HG02678 (cell line): Measurements from ENCODE around the gene ZBTB20.

ENCODE experiments used
- ATAC-seq: cut with Tn5 transposase; IDR thresholded peaks from one replicate; pipeline ENCODE4 v1.9.1; 2021; ENCODE audit warnings: mild to moderate bottlenecking, moderate library complexity; ENCODE audit not compliant: unreplicated experiment

ZBTB20 gene

DNA sequence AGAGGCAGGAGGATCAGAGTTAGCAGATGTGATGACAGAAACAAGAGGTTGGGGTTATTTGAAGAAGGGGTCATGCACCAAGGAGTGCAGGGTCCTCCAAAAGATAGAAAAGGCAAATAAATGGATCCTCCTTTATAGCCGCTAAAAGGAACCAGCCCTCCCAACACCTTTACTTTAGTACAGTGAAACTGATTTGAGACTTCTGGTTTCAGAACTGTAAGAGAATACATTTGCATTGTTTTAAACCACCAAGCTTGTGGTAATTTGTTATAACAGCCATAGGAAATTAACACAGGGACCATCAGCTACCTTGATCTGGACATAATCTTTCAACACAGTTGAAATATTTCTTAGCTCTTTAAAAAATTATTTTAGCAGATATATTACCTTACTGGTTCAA lies 686.6 kb downstream of the ZBTB20 start:
- peak; percentile 51 for ATAC-seq

DNA sequence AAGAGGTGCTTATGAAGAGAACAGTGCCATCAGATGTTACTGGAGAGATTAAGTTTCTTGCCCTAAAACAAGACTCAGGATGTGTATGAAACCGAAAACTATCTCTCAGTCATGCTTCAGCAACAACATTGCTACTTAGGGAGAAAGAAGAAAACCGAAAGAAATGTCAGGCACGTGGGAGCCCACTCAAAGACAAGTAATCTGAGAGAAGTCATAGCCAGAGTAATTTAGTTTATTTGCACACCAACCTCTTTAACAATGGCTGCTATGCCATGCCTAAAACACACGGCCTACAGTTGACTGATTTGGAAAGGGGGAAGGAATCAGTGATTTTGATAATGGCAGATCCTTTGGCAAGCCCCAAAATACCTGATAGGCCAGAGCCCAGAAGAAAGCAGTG lies 690.3 kb downstream of the ZBTB20 start:
- peak; percentile 89 for ATAC-seq

DNA sequence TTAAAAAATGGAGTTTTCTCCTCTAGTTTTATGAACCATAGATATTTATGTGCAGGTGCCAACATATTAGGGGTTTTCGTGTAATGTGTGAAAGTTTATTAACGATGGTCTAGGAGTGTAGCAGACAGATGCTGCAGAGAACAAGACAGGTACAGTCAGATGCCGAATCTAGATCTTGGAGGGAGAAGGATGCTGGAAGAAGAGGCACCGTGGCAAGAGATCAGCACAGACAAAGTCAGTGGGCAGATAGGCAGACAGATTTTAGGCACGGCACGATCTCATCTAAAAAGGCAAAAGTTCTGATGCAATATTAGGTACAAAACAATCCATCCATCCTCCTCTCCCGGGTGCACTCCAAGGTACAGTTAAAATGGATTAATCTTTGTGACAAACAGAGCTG lies 691.7 kb downstream of the ZBTB20 start:
- no peak for ATAC-seq

DNA sequence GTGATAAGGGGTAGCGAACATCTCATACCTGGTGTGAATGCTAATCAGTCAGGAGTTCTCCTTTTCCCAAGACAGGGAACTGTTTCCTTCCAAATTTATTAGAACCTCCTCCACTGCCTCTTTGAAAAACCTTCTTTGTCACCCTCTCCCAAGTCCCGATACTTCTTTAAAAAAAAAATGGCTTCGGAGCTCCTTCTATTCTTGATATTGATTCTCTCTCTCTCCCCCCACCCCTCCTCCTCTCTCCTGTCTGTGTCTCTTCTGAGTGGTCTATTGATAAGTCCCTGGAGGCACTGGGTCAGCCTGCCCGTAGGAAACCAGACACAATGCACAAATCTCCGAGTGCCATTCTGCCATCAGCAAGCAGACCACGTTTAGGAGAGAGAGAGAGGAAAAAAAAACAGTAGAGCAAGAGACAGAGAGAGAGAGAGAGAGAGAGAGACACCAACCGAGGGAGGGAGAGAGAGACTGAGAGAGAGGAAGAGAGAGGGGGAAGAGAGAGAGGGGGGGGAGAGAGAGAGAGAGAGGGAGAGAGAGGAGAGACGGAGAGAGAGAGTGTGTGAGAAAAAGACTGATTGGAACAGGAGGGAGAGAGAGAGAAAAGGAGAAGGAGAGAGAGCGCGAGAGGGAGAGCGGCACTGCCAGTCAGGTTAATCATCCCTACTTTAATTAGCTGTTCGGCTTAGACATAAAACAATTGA lies 692.4 kb downstream of the ZBTB20 start:
- no peak for ATAC-seq

DNA sequence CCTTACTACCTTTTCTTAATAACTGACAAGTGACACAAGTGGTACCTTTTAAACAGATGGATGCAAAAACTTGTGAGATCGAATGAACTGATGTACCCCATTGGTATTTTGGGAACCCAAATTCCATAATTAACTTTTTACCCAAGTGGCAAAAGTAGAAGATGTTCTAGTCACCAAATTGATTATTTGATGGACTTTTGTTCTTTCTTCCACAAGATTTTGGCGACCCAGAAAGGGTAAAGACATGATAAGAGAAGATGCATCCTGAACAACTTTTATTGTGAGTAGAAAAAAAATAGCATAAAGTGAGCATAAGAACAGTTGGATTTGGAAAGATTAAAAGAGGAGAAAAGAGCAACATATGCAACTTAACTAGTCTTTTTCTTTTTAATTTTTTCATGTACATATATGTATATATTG lies 693.7 kb downstream of the ZBTB20 start:
- ATAC-seq = no peak

GRCh38 chr3:114452937-114453336 lies 694.2 kb downstream of the ZBTB20 start:
- no peak for ATAC-seq

GRCh38 chr3:114452256-114452655 lies 694.8 kb downstream of the ZBTB20 start:
- ATAC-seq = no peak

DNA sequence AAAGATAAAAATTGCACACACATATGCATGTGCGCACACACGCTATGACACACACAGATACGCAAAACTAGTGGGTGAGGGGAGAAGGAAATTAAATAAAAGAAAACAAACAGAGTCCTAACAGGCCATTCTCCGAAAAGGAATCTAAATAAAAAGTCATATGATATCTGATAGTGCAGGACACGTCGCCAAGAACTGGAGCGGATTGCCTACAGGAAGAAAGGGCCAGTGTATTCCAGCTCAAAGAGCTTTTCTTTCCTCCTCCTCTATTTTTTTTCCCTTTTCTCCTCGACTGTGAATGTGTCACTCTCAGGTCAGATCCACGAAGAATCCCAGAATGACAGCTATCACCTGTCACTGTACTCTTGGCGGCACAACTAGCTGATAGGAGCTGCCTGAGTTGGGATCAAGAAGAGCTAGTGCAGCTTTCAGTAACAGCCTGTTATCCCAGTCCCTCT lies 695.5 kb downstream of the ZBTB20 start:
- ATAC-seq = no peak

GRCh38 chr3:114451051-114451451 lies 696.0 kb downstream of the ZBTB20 start:
- no peak for ATAC-seq

DNA sequence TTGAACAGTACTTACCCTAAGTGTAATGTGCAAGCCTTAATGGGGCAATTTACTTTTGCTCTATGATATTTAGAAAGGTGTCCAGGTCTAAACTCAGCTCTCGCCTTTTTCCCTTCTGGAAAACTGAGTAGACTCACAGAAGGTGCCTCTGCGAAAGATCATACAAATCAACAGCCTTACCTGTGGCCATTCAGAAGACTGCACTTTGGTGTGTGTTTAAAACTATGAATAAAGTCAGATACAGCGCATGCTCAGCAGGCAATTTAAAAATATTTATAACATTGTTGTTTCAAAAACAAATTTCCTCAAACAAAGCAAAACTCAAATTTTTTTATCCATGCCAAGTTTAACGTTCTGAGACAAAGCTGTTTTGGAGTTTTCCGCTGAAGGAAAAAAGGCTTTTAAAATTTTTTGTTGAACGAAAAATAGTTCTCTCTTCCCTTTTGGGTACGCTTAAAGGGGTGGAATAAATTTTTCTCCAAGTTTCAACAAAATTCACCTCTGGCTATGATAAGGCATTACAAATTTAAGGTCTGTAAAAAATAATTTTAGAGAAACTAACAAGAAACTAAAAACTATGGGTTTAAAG lies 697.0 kb downstream of the ZBTB20 start:
- no peak for ATAC-seq

- no peak for ATAC-seq
Measured at GRCh38 chr3:114449271-114450007, 697.6 kb downstream of the ZBTB20 start.

- no peak for ATAC-seq
Measured at GRCh38 chr3:114447950-114448479, 699.1 kb downstream of the ZBTB20 start.

DNA sequence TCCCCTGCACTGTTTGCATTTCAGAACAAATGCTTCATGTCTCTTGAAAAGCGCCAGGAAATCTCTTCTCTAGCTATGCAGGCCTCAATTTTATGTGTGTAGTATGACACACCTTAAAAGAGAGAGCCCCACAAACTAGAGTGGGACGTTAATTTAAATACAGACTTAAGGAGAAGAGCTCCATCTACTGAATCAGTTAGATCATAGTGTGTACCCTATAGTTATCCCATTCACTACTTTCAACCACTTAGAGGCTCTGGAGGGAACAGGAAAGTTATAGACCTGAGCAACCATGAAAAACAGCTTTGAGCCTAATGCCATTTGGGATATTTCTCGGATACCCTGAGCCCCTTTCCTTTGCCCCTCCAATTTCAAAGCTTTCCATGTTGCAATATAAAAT lies 699.5 kb downstream of the ZBTB20 start:
- ATAC-seq = no peak

GRCh38 chr3:114446600-114446999 lies 700.5 kb downstream of the ZBTB20 start:
- ATAC-seq = no peak

DNA sequence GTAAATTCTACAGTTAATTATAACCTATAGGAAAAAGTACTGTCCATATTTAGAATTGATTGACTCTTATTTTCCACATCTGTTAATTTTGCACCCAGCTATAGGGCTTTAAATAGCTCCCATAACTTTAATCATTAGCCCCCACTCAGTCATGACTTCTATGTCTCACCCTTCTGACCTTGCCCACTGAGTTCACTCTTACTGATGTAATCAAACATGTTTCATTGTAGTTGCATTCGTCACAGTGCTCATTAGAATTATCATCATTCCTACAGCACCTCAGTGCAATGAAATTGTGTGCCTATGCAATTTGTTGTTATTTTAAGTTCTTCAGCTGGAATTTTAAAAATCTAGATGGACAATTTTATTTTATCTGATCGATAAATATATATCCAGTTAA lies 701.9 kb downstream of the ZBTB20 start:
- no peak for ATAC-seq

DNA sequence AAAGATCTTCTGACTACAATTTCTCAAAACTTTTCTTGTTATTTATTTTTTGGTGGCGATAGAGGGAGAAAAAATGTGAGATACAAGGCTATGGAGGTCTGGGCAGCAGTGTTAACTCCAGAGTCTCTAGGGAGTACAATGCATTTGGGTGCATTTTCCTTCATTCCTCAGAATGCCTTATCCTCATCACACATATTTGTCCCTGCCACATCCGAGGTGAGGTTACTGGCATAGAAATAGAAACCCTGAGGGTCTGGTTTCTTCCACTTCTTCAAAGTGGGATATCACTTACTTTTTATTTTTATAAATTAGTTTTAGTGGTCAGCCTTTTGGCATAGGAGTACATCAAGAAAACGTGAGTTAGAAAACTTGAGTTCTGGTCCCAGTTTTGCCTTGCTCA lies 702.9 kb downstream of the ZBTB20 start:
- ATAC-seq = no peak

DNA sequence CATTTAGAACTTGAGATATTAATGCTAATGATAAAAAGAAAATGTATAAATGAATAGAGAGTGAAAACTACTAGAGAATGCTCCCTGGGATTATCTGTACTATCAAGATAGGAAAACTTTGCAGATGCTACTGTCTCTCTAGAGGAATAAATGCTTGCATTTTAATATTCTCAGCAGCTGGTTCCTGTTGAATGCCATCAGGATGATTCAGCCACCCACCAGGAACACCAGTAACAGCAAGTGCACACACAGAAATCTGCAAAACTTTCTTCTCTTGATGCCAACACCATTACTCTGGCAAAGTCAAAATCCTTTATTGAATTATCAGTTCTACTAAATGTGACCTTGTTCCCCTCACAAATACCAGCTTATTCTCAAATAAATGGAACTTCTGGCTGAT lies 704.8 kb downstream of the ZBTB20 start:
- ATAC-seq = no peak

DNA sequence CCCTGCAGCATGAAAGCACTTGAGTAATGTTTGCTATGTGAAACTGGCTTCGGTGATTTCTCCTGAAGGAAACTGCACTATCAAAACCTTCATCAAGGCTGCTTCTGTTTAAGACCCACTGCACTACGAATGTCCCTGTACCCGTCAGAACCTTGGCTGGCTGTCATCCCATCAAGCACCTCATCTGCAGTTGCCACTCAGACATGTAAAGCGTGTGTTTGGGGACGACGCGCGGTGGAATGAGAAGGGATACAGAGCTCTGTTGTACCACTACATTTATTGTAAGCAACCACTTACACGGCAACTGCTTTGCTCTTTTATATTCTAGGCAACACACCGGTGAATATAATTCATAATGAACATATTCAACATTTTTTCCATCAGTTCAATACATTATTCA lies 705.7 kb downstream of the ZBTB20 start:
- no peak for ATAC-seq

DNA sequence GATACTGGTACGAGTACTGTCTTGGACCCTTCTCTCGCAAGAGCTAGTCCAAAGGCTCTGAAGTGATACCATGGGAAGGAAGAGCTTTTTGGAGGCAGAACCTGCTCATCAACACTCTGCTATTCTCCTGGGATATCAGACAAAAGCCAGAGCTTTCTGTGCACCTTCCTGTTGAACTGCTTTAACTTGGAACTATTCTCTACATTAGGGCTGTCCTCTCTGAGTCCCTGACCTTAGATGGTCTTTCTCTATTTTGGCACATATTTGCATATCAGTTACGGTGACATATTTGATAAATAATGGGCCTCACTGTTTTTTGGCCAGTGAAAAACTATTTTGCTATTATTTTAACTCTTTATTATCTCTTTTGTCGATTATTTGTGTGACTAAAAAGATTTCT lies 706.4 kb downstream of the ZBTB20 start:
- ATAC-seq = no peak

- ATAC-seq = no peak
Measured at GRCh38 chr3:114439284-114439683, 707.8 kb downstream of the ZBTB20 start.

- ATAC-seq = no peak
Measured at GRCh38 chr3:114437897-114438296, 709.2 kb downstream of the ZBTB20 start.

DNA sequence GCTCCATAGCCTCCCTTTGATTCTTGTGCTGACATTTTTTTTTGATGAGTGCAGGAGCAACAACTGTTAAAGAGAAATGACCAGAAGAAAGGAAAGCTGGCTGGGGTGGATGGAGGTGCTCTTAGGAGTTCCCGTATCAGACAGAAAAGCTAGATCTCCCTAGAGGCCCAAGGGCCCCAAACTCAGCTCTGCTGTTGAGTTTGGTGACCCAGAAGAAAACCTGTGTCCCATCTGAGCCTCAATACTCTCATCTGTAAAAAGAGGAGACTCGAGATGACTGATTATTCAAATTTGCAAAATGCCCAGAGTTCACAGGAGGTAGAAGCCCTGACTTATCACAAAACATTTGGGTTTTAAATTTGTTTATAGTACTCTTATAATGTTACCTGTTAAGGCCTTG lies 710.9 kb downstream of the ZBTB20 start:
- ATAC-seq = no peak
